Measurements from ENCODE around the gene FGFBP1.

- TF ChIP-seq EP300 (IDR thresholded peaks at IDR 0.05) (no peak), CTCF (IDR thresholded peaks at IDR 0.05) (no peak), POLR2A (IDR thresholded peaks at IDR 0.05) (no peak), POLR2AphosphoS5 (IDR thresholded peaks at IDR 0.05) (no peak)
Measured at GRCh38 chr4:15929540-15929939, 9.0 kb downstream of the FGFBP1 start.

Data from upper lobe of left lung (tissue), 4 donors.